Suprapubic skin (tissue), 4 donors: ENCODE data around the gene BRS3. TPM values are rescaled to one million over a fixed set of nuclear protein-coding genes. Genes with fewer than 3 reads are reported as not detected.

ENCODE experiments used
- DNase-seq, 2 donors: peaks; one replicate each; pipeline ENCODE4 v3.0.0-alpha.2; 2019; ENCODE audit warnings: low spot score in 2 of 2
- H3K27ac ChIP-seq: fragments of 200-600 bp; sonication (generic); one replicate; pipeline ENCODE4 v1.5.1; 2019
- H3K27me3 ChIP-seq: fragments of 200-600 bp; sonication (generic); one replicate; pipeline ENCODE4 v1.5.1; 2019
- H3K36me3 ChIP-seq: fragments of 200-600 bp; sonication (generic); one replicate; pipeline ENCODE4 v1.5.1; 2019
- H3K4me1 ChIP-seq: fragments of 200-600 bp; sonication (generic); one replicate; pipeline ENCODE4 v1.5.1; 2019
- H3K4me3 ChIP-seq: fragments of 200-600 bp; sonication (generic); one replicate; pipeline ENCODE4 v1.5.1; 2019; ENCODE audit warnings: mild to moderate bottlenecking
- H3K9me3 ChIP-seq: fragments of 200-600 bp; sonication (generic); one replicate; pipeline ENCODE4 v1.5.1; 2019
- CTCF ChIP-seq, 2 donors: fragments of 200-600 bp in 1 of 2; fragments of 450-650 bp in 1 of 2; sonication (generic) in 1 of 2; IDR thresholded peaks; one replicate each; pipeline ENCODE4 v1.5.1; 2016 to 2019; ENCODE audit warnings: antibody characterized with exemption in 2 of 2, mild to moderate bottlenecking in 1 of 2, moderate library complexity in 1 of 2
- EP300 ChIP-seq: sonication (generic); formaldehyde crosslinking; IDR thresholded peaks from one replicate; pipeline ENCODE4 v1.6.1; 2017; ENCODE audit warnings: antibody characterized with exemption
- POLR2A ChIP-seq, 2 donors: fragments of 450-650 bp; IDR thresholded peaks; one replicate each; pipeline ENCODE4 v1.6.1; 2017; ENCODE audit warnings: antibody characterized with exemption in 2 of 2, mild to moderate bottlenecking in 2 of 2, moderate library complexity in 2 of 2
- POLR2AphosphoS5 ChIP-seq, 3 donors: sonication (generic); formaldehyde crosslinking; IDR thresholded peaks; one replicate each; pipeline ENCODE4 v1.6.1; 2017; ENCODE audit warnings: antibody characterized with exemption in 3 of 3
- WGBS: methylation state at CpG from one replicate; pipeline ENCODE4 v1.1.5; 2018; 5-methylcytosine and 5-hydroxymethylcytosine counted together
- total RNA-seq, 4 donors: library from RNA; depleted of rRNA; stranded (reverse); fragments of >200 nt; gene quantifications; one replicate each; pipeline ENCODE4 v1.1.0, GENCODE V29; 2016

Gene BRS3
- total RNA-seq, 4 donors from 2014 or later, result not detected

DNA sequence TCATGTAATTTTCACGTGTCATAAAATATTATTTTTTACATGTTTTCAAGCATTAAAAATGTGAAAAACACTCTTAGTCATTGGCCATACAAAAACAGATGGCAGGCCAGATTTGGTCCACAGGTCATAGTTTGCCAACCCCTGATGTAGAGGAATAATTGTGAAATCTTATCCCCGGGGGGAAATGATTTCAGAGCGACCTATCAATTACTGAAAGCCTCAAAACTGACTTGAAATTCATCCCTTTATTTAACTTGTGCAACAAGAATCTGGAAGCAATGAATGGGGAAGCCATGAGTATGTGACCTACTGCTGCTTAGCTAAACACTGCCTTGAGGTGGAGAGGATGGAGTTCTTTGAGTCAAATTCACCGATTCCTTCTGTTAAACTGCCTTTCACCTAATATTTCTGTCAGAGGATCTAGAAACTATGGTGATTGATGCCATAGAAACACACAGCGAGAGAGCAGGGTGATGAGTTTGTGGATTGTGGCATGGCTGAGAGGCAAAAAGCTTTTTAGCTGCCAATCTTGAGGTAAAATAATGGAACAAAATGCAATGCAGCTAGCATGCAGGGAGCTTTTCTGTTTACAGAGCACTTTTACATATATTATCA lies 30.3 kb upstream of the BRS3 start:
- H3K4me3 ChIP-seq, result no peak overlapping the region
- H3K4me1 ChIP-seq, result no peaks in the 10 kb centered on the region
- no peak for DNase-seq
- no peak for TF ChIP-seq POLR2A (IDR thresholded peaks at IDR 0.05)
- TF ChIP-seq CTCF (IDR thresholded peaks at IDR 0.05), result no peak
- TF ChIP-seq POLR2AphosphoS5 (IDR thresholded peaks at IDR 0.05), result no peak
- no peak for TF ChIP-seq EP300
- H3K9me3 ChIP-seq, result no peaks in the 10 kb centered on the region
- H3K27ac ChIP-seq, result no peak overlapping the region
- no peaks in the 10 kb centered on the region for H3K27me3 ChIP-seq
- WGBS, result 46% methylated on average over 5 of the region's 5 CpGs
- H3K36me3 ChIP-seq, result no peaks in the 10 kb centered on the region

DNA sequence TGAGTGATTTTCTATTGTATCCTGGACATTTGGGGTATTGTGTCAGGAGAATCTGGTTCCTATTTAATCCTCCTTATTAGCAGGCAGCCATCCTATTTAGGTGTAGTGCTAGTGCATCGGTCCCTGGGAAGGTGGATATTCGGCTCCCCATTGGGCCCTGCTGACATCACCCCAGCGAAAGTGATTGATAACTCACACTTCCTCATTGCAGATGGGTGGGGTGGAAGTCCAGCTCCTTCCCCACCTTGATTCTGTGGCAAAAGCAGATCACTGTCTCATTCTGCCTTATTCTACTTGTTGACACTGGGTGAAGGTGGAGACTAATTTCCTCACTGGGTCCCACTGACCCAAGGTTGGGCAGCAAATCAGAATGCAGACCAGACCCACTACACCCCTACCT lies 23.2 kb upstream of the BRS3 start:
- no peak for DNase-seq
- no peaks in the 10 kb centered on the region for H3K9me3 ChIP-seq
- no peak overlapping the region for H3K4me3 ChIP-seq
- H3K36me3 ChIP-seq, result no peaks in the 10 kb centered on the region
- no peak overlapping the region for H3K27ac ChIP-seq
- no peaks in the 10 kb centered on the region for H3K27me3 ChIP-seq
- TF ChIP-seq POLR2A (IDR thresholded peaks at IDR 0.05) (no peak), CTCF (IDR thresholded peaks at IDR 0.05) (no peak), POLR2AphosphoS5 (IDR thresholded peaks at IDR 0.05) (no peak), EP300 (no peak)
- WGBS, result 81% methylated on average over 3 of the region's 3 CpGs
- no peaks in the 10 kb centered on the region for H3K4me1 ChIP-seq

DNA sequence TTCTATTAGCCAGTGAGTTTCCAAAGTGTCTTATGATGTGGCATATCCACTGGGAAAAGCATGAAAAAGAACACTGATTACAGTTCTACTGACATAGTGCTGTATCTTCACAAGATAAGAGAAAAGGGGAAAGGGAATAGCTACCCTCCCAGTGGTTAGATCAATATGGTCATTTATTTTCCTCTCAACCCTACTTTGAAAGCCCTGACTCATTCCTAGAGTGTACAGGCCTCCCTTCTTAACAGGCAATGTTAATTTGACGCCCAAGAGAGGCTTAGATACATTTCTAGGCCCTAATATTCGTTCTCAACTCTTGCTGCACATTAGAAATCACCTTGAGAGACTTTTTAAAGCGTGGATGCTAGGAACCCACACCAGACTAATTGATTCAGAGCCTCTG lies 20.4 kb upstream of the BRS3 start:
- no peak overlapping the region for H3K4me3 ChIP-seq
- H3K9me3 ChIP-seq, result no peaks in the 10 kb centered on the region
- no peak for DNase-seq
- H3K4me1 ChIP-seq, result no peaks in the 10 kb centered on the region
- no peaks in the 10 kb centered on the region for H3K27me3 ChIP-seq
- H3K27ac ChIP-seq, result no peak overlapping the region
- no peaks in the 10 kb centered on the region for H3K36me3 ChIP-seq
- no peak for TF ChIP-seq POLR2A (IDR thresholded peaks at IDR 0.05)
- no peak for TF ChIP-seq CTCF (IDR thresholded peaks at IDR 0.05)
- TF ChIP-seq POLR2AphosphoS5 (IDR thresholded peaks at IDR 0.05), result no peak
- no peak for TF ChIP-seq EP300
- WGBS, result 62% methylated on average over 3 of the region's 3 CpGs

GRCh38 chrX:136468391-136469103 lies 19.2 kb upstream of the BRS3 start:
- Histone ChIP-seq H3K27ac (no peak overlapping the region), H3K9me3 (no peaks in the 10 kb centered on the region), H3K4me1 (no peaks in the 10 kb centered on the region), H3K36me3 (no peaks in the 10 kb centered on the region), H3K4me3 (no peak overlapping the region), H3K27me3 (no peaks in the 10 kb centered on the region)
- TF ChIP-seq CTCF (IDR thresholded peaks at IDR 0.05) (no peak), EP300 (no peak), POLR2AphosphoS5 (IDR thresholded peaks at IDR 0.05) (no peak), POLR2A (IDR thresholded peaks at IDR 0.05) (no peak)
- no peak for DNase-seq
- 77% methylated on average over 2 of the region's 2 CpGs for WGBS

DNA sequence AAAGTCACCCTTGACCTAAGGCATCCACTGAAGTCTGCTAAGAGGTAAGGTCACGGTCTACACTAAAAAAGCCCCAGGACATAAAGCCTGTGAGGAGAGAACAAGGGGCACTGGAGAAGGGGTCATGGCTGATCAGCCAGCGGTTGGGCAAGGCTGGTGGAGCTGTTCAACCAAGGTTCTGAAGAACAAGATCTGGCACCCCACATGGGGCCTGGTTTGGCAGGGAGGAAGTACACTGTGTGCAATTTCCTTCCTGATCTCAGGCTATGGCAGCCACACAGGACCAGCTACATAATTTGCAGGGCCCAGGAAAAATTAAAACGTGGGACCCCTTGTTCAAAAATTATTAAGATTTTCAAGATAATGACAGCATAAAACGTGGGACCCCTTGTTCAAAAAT lies 14.1 kb upstream of the BRS3 start:
- no peaks in the 10 kb centered on the region for H3K36me3 ChIP-seq
- 58% methylated on average over 4 of the region's 4 CpGs for WGBS
- no peaks in the 10 kb centered on the region for H3K4me1 ChIP-seq
- H3K27me3 ChIP-seq, result no peaks in the 10 kb centered on the region
- no peaks in the 10 kb centered on the region for H3K9me3 ChIP-seq
- H3K27ac ChIP-seq, result no peak overlapping the region
- no peak overlapping the region for H3K4me3 ChIP-seq
- TF ChIP-seq POLR2AphosphoS5 (IDR thresholded peaks at IDR 0.05), result no peak
- TF ChIP-seq POLR2A (IDR thresholded peaks at IDR 0.05), result no peak
- TF ChIP-seq EP300, result no peak
- DNase-seq, result no peak
